Astrocyte (in vitro differentiated cells and primary cell): ENCODE data around the gene SLC6A3. TPM values are rescaled to one million over a fixed set of nuclear protein-coding genes. Genes with fewer than 3 reads are reported as not detected.
A peak's percentile ranks its signal among the peaks of the same experiment; 100 is the strongest.

Experiments
- DNase-seq: peaks from one replicate; pipeline ENCODE4 v3.0.0-alpha.2; 2010; ENCODE audit warnings: low read depth
- FAIRE-seq: peaks from 2 replicates; lab custom pipeline; 2011; peaks lifted over from hg19 to GRCh38; lab: Jason Lieb, UNC
- H2AFZ ChIP-seq: 2 replicates; pipeline ENCODE4 v1.6.0; 2012; ENCODE audit warnings: low read depth, low read length, inconsistent platforms
- H3K27ac ChIP-seq: 2 replicates; pipeline ENCODE4 v1.5.1; 2011; ENCODE audit warnings: low read depth, low read length, inconsistent platforms
- H3K27me3 ChIP-seq: 2 replicates; pipeline ENCODE4 v1.6.0; 2011; ENCODE audit warnings: low read length, inconsistent platforms; ENCODE audit not compliant: insufficient read depth
- H3K36me3 ChIP-seq: 2 replicates; pipeline ENCODE4 v1.5.1; 2011; ENCODE audit warnings: low read length, inconsistent platforms; ENCODE audit not compliant: insufficient read depth
- H3K4me1 ChIP-seq: 2 replicates; pipeline ENCODE4 v1.5.1; 2011; ENCODE audit warnings: low read length, inconsistent platforms; ENCODE audit not compliant: insufficient read depth
- H3K4me2 ChIP-seq: 2 replicates; pipeline ENCODE4 v1.6.0; 2012; ENCODE audit warnings: low read length, inconsistent platforms
- H3K4me3 ChIP-seq: 2 replicates; pipeline ENCODE4 v1.5.1; 2011; ENCODE audit warnings: low read depth, mild to moderate bottlenecking, low read length, inconsistent platforms; ENCODE audit not compliant: insufficient read depth
- H3K79me2 ChIP-seq: 2 replicates; pipeline ENCODE4 v1.6.0; 2012; ENCODE audit warnings: mild to moderate bottlenecking, low read length, inconsistent platforms; ENCODE audit not compliant: insufficient read depth
- H3K9ac ChIP-seq: 2 replicates; pipeline ENCODE4 v1.6.0; 2012; ENCODE audit warnings: mild to moderate bottlenecking, low read length, inconsistent platforms
- H3K9me3 ChIP-seq: 2 replicates; pipeline ENCODE4 v1.5.1; 2012; ENCODE audit warnings: low read depth, mild to moderate bottlenecking, low read length, inconsistent platforms; ENCODE audit not compliant: insufficient read depth
- H4K20me1 ChIP-seq: 2 replicates; pipeline ENCODE4 v1.6.0; 2012; ENCODE audit warnings: low read length, inconsistent platforms; ENCODE audit not compliant: insufficient read depth
- H3K27ac Mint-ChIP-seq: one replicate; pipeline ENCODE4 v1.8.0; 2021; ENCODE audit warnings: mild to moderate bottlenecking, mixed read lengths; ENCODE audit not compliant: unreplicated experiment
- H3K27me3 Mint-ChIP-seq: one replicate; pipeline ENCODE4 v1.8.0; 2021; ENCODE audit warnings: low read depth, mixed read lengths; ENCODE audit not compliant: unreplicated experiment
- H3K36me3 Mint-ChIP-seq: one replicate; pipeline ENCODE4 v1.8.0; 2021; ENCODE audit warnings: low read depth, mixed read lengths; ENCODE audit not compliant: unreplicated experiment
- H3K4me1 Mint-ChIP-seq: one replicate; pipeline ENCODE4 v1.8.0; 2021; ENCODE audit warnings: low read depth, mixed read lengths; ENCODE audit not compliant: unreplicated experiment
- H3K4me3 Mint-ChIP-seq: one replicate; pipeline ENCODE4 v1.8.0; 2021; ENCODE audit warnings: mild to moderate bottlenecking, moderate library complexity, mixed read lengths; ENCODE audit not compliant: unreplicated experiment
- H3K9me3 Mint-ChIP-seq: one replicate; pipeline ENCODE4 v1.8.0; 2021; ENCODE audit warnings: mild to moderate bottlenecking, mixed read lengths; ENCODE audit not compliant: unreplicated experiment
- EZH2 ChIP-seq: IDR thresholded peaks from 2 replicates; pipeline ENCODE4 v1.6.1; 2012; ENCODE audit warnings: mild to moderate bottlenecking, low read length, inconsistent platforms; ENCODE audit not compliant: insufficient read depth
- total RNA-seq: library from RNA; stranded (reverse); gene quantifications from 2 replicates; pipeline ENCODE4 v1.2.1, GENCODE V29; 2021
- TF ChIP-seq, protein P1 (sequence below): IDR thresholded peaks from 2 replicates; pipeline ENCODE4 v1.5.1; 2011; ENCODE audit warnings: low read depth, mild to moderate bottlenecking, inconsistent platforms, low read length, moderate library complexity; ENCODE audit not compliant: insufficient read depth

SLC6A3 gene
- total RNA-seq, 1 donor from 2014 or later, result 0.07 TPM

GRCh38 chr5:1385395-1386273 lies 59.6 kb downstream of the SLC6A3 start:
- Histone ChIP-seq H3K4me1 (peaks cover 9% of the 10 kb centered on the region), H3K9me3 (peaks cover 3% of the 10 kb centered on the region), H3K4me3 (peak overlapping the region; percentile 56), H3K27ac (no peak overlapping the region), H4K20me1 (no peaks in the 10 kb centered on the region), H2AFZ (peak overlapping the region; percentile 87), H3K79me2 (no peaks in the 10 kb centered on the region), H3K9ac (peak overlapping the region; percentile 41), H3K4me2 (peak overlapping the region; percentile 88), H3K36me3 (no peaks in the 10 kb centered on the region), H3K27me3 (peaks cover 20% of the 10 kb centered on the region)
- FAIRE-seq (no peak), DNase-seq (peak; percentile 4)
- H3K9me3 Mint-ChIP-seq, result peaks cover 2% of the 10 kb centered on the region
- H3K4me1 Mint-ChIP-seq, result peaks cover 1% of the 10 kb centered on the region
- H3K27me3 Mint-ChIP-seq, result peaks cover 79% of the 10 kb centered on the region
- no peak overlapping the region for H3K27ac Mint-ChIP-seq
- no peaks in the 10 kb centered on the region for H3K36me3 Mint-ChIP-seq
- no peak for TF ChIP-seq EZH2
- TF ChIP-seq, protein P1, sequence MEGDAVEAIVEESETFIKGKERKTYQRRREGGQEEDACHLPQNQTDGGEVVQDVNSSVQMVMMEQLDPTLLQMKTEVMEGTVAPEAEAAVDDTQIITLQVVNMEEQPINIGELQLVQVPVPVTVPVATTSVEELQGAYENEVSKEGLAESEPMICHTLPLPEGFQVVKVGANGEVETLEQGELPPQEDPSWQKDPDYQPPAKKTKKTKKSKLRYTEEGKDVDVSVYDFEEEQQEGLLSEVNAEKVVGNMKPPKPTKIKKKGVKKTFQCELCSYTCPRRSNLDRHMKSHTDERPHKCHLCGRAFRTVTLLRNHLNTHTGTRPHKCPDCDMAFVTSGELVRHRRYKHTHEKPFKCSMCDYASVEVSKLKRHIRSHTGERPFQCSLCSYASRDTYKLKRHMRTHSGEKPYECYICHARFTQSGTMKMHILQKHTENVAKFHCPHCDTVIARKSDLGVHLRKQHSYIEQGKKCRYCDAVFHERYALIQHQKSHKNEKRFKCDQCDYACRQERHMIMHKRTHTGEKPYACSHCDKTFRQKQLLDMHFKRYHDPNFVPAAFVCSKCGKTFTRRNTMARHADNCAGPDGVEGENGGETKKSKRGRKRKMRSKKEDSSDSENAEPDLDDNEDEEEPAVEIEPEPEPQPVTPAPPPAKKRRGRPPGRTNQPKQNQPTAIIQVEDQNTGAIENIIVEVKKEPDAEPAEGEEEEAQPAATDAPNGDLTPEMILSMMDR, result no peak
- H3K4me3 Mint-ChIP-seq, result peak overlapping the region; percentile 84

- TF ChIP-seq, protein P1, result no peak
- no peaks in the 10 kb centered on the region for H3K36me3 ChIP-seq
- peaks cover 7% of the 10 kb centered on the region for H3K9me3 Mint-ChIP-seq
- H3K36me3 Mint-ChIP-seq, result no peaks in the 10 kb centered on the region
- no peaks in the 10 kb centered on the region for H3K79me2 ChIP-seq
- H3K4me1 Mint-ChIP-seq, result peaks cover 1% of the 10 kb centered on the region
- H3K4me1 ChIP-seq, result peaks cover 9% of the 10 kb centered on the region
- no peak overlapping the region for H2AFZ ChIP-seq
- H3K27me3 Mint-ChIP-seq, result peaks cover 79% of the 10 kb centered on the region
- H3K27ac ChIP-seq, result no peak overlapping the region
- FAIRE-seq, result no peak
- H4K20me1 ChIP-seq, result no peaks in the 10 kb centered on the region
- no peak overlapping the region for H3K4me2 ChIP-seq
- H3K9me3 ChIP-seq, result peaks cover 3% of the 10 kb centered on the region
- H3K4me3 Mint-ChIP-seq, result no peak overlapping the region
- peaks cover 23% of the 10 kb centered on the region for H3K27me3 ChIP-seq
- no peak overlapping the region for H3K27ac Mint-ChIP-seq
- no peak overlapping the region for H3K4me3 ChIP-seq
- no peak for DNase-seq
- no peak overlapping the region for H3K9ac ChIP-seq
These were observed 60.7 kb downstream of the SLC6A3 start for GRCh38 chr5:1384521-1384920.

DNA sequence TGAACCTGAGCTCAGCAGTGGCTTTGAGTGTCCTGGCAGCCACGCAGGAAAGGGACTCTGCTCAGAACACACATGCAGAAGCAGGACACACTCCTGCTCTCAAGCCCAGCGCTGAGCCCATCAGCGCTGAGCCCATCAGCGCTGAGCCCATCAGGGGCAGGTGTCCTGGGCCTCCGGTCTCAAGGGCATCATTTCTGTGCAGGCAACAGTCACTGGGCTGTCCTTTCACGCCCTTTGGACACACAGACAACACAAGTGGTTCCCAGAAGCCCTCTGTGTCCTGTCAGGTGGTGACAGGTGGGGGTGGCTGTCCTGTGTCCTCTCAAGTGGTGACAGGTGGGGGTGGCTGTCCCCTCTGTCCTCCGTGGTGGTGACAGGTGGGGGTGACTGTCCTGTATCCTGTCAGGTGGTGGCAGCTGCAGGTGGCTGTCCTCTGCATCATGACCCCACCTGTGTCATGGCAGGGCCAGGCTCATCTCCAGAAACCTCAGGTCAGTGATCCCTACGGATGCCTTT lies 61.3 kb downstream of the SLC6A3 start:
- no peak for FAIRE-seq

More for the DNA sequence above, 61.3 kb downstream of the SLC6A3 start:
- H3K9me3 ChIP-seq, result peaks cover 3% of the 10 kb centered on the region
- H3K4me3 Mint-ChIP-seq, result no peak overlapping the region
- H3K9ac ChIP-seq, result no peak overlapping the region
- no peaks in the 10 kb centered on the region for H3K36me3 ChIP-seq
- TF ChIP-seq, protein P1, result no peak
- no peak for TF ChIP-seq EZH2
- no peaks in the 10 kb centered on the region for H3K79me2 ChIP-seq
- H3K27ac Mint-ChIP-seq, result no peak overlapping the region
- H3K9me3 Mint-ChIP-seq, result peaks cover 8% of the 10 kb centered on the region
- H3K36me3 Mint-ChIP-seq, result no peaks in the 10 kb centered on the region
- no peak overlapping the region for H3K4me2 ChIP-seq
- no peak overlapping the region for H3K27ac ChIP-seq
- peaks cover 1% of the 10 kb centered on the region for H3K4me1 Mint-ChIP-seq
- H3K27me3 Mint-ChIP-seq, result peaks cover 75% of the 10 kb centered on the region
- H3K27me3 ChIP-seq, result peaks cover 23% of the 10 kb centered on the region
- no peak overlapping the region for H2AFZ ChIP-seq
- no peak overlapping the region for H3K4me3 ChIP-seq
- peaks cover 9% of the 10 kb centered on the region for H3K4me1 ChIP-seq
- H4K20me1 ChIP-seq, result no peaks in the 10 kb centered on the region
- DNase-seq, result no peak
